Measurements from ENCODE around the gene RACGAP1. TPM values are rescaled to one million over a fixed set of nuclear protein-coding genes. Genes with fewer than 3 reads are reported as not detected.

The RACGAP1 gene
- polyA plus RNA-seq, 1 donor from 2014 or later, result 18.3 TPM

DNA sequence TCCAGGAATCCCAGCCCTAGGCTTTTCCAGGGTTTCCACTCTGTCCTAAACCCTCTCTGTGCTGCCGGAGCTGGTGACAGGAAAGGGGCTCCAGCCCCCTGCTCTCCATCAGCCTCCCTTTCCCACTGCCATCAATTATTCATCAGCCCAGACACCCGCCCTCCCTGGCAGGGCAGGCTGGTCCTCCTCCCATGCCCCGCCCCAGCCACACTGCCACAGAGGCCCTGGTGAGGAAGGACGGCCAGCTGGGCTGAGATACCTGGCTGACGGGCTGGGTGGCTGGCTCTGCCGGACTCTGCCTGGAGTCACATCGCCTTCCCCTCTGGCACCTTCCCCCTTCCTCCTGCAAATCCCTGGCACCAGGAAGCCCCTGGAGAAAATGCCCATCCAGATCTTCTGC lies 47.9 kb upstream of the RACGAP1 start:
- Histone ChIP-seq H4K20me1 (ENCODE audit: insufficient read depth) (no peaks in the 10 kb centered on the region), H3K9me3 (ENCODE audit: low read length) (no peaks in the 10 kb centered on the region), H3F3A (ENCODE audit: insufficient read depth, low read length, poor library complexity, severe bottlenecking) (no peaks in the 10 kb centered on the region), H3K27me3 (ENCODE audit: insufficient read depth, low read depth, low read length) (no peaks in the 10 kb centered on the region), H3K4me3 (ENCODE audit: low read length) (no peak overlapping the region), H2AFZ (ENCODE audit: low read depth, low read length) (no peak overlapping the region), H3K27ac (ENCODE audit: low read length) (no peak overlapping the region), H3K36me3 (ENCODE audit: insufficient read depth, low read length) (peaks cover 4% of the 10 kb centered on the region), H3K4me2 (ENCODE audit: low read length) (no peak overlapping the region), H3K9me2 (ENCODE audit: insufficient read depth, low read length) (no peaks in the 10 kb centered on the region), H3K9ac (ENCODE audit: low read length) (no peak overlapping the region), H3K79me2 (replicated peaks; ENCODE audit: insufficient read depth, low read length) (no peaks in the 10 kb centered on the region)
- TF ChIP-seq, protein P1, sequence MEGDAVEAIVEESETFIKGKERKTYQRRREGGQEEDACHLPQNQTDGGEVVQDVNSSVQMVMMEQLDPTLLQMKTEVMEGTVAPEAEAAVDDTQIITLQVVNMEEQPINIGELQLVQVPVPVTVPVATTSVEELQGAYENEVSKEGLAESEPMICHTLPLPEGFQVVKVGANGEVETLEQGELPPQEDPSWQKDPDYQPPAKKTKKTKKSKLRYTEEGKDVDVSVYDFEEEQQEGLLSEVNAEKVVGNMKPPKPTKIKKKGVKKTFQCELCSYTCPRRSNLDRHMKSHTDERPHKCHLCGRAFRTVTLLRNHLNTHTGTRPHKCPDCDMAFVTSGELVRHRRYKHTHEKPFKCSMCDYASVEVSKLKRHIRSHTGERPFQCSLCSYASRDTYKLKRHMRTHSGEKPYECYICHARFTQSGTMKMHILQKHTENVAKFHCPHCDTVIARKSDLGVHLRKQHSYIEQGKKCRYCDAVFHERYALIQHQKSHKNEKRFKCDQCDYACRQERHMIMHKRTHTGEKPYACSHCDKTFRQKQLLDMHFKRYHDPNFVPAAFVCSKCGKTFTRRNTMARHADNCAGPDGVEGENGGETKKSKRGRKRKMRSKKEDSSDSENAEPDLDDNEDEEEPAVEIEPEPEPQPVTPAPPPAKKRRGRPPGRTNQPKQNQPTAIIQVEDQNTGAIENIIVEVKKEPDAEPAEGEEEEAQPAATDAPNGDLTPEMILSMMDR (IDR thresholded peaks at IDR 0.05; ENCODE audit: poor library complexity, severe bottlenecking), result no peak
- TF ChIP-seq EP300 (conservative IDR thresholded peaks at IDR 0.05; ENCODE audit: poor library complexity, severe bottlenecking), result no peak
- no peak for TF ChIP-seq EZH2 (IDR thresholded peaks at IDR 0.05; ENCODE audit: borderline replicate concordance, insufficient read depth, low read length, poor library complexity, severe bottlenecking)
- TF ChIP-seq TAF1 (IDR thresholded peaks at IDR 0.05; ENCODE audit: low read depth), result no peak
- TF ChIP-seq RAD21 (conservative IDR thresholded peaks at IDR 0.05), result no peak
- TF ChIP-seq SMC3 (conservative IDR thresholded peaks at IDR 0.05; ENCODE audit: poor library complexity), result no peak
- TF ChIP-seq MXI1 (conservative IDR thresholded peaks at IDR 0.05; ENCODE audit: poor library complexity, severe bottlenecking), result no peak
- TF ChIP-seq POLR2AphosphoS5 (IDR thresholded peaks at IDR 0.05), result no peak
- TF ChIP-seq, protein P2, sequence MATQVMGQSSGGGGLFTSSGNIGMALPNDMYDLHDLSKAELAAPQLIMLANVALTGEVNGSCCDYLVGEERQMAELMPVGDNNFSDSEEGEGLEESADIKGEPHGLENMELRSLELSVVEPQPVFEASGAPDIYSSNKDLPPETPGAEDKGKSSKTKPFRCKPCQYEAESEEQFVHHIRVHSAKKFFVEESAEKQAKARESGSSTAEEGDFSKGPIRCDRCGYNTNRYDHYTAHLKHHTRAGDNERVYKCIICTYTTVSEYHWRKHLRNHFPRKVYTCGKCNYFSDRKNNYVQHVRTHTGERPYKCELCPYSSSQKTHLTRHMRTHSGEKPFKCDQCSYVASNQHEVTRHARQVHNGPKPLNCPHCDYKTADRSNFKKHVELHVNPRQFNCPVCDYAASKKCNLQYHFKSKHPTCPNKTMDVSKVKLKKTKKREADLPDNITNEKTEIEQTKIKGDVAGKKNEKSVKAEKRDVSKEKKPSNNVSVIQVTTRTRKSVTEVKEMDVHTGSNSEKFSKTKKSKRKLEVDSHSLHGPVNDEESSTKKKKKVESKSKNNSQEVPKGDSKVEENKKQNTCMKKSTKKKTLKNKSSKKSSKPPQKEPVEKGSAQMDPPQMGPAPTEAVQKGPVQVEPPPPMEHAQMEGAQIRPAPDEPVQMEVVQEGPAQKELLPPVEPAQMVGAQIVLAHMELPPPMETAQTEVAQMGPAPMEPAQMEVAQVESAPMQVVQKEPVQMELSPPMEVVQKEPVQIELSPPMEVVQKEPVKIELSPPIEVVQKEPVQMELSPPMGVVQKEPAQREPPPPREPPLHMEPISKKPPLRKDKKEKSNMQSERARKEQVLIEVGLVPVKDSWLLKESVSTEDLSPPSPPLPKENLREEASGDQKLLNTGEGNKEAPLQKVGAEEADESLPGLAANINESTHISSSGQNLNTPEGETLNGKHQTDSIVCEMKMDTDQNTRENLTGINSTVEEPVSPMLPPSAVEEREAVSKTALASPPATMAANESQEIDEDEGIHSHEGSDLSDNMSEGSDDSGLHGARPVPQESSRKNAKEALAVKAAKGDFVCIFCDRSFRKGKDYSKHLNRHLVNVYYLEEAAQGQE (IDR thresholded peaks at IDR 0.05; ENCODE audit: borderline replicate concordance), result no peak

DNA sequence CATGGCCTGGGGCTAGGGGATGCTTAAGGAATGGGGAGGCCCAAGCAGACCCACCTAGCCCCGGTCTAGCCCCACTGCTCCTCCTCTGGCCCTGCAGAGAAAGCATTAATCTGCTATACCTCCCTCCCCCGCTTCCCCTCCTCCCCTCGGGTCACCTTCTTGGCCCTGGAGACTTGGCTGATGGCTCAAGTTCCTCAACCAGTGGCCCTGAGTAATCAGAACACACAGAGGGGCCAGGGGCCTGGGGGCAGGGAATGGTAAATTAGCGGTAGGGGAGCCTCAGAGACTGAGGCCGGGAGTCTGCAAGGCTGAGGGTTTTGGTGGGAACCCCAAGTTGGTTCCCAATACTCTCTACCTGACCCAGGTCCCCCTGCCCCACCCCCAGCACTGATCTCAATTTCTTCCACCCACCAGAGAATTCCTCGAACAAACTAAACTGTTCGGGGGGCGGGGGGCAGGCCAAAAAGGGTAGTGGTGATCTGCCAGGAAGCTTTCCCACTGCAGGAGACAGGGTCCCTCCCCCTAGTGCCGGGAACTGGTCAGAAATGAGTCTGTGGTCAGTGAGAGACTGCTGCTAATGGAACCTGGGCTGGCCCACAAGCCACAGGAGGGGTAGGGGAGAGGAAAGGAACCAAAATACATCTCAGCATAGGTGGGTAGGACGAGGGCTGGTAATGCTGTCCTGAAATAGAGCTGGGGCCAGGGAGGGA lies 47.1 kb upstream of the RACGAP1 start:
- Histone ChIP-seq H4K20me1 (ENCODE audit: insufficient read depth) (no peaks in the 10 kb centered on the region), H3K79me2 (replicated peaks; ENCODE audit: insufficient read depth, low read length) (no peaks in the 10 kb centered on the region), H3K27ac (ENCODE audit: low read length) (no peak overlapping the region), H3K4me2 (ENCODE audit: low read length) (no peak overlapping the region), H3F3A (ENCODE audit: insufficient read depth, low read length, poor library complexity, severe bottlenecking) (no peaks in the 10 kb centered on the region), H3K9ac (ENCODE audit: low read length) (no peak overlapping the region), H3K9me3 (ENCODE audit: low read length) (no peaks in the 10 kb centered on the region), H3K9me2 (ENCODE audit: insufficient read depth, low read length) (no peaks in the 10 kb centered on the region), H3K4me3 (ENCODE audit: low read length) (no peak overlapping the region), H3K36me3 (ENCODE audit: insufficient read depth, low read length) (peaks cover 4% of the 10 kb centered on the region), H3K27me3 (ENCODE audit: insufficient read depth, low read depth, low read length) (no peaks in the 10 kb centered on the region), H2AFZ (ENCODE audit: low read depth, low read length) (no peak overlapping the region)
- no peak for TF ChIP-seq EZH2 (IDR thresholded peaks at IDR 0.05; ENCODE audit: borderline replicate concordance, insufficient read depth, low read length, poor library complexity, severe bottlenecking)
- TF ChIP-seq, protein P2 (IDR thresholded peaks at IDR 0.05; ENCODE audit: borderline replicate concordance), result no peak
- TF ChIP-seq POLR2AphosphoS5 (IDR thresholded peaks at IDR 0.05), result no peak
- TF ChIP-seq TAF1 (IDR thresholded peaks at IDR 0.05; ENCODE audit: low read depth), result no peak
- TF ChIP-seq, protein P1 (IDR thresholded peaks at IDR 0.05; ENCODE audit: poor library complexity, severe bottlenecking), result no peak
- TF ChIP-seq RAD21 (conservative IDR thresholded peaks at IDR 0.05), result no peak
- no peak for TF ChIP-seq EP300 (conservative IDR thresholded peaks at IDR 0.05; ENCODE audit: poor library complexity, severe bottlenecking)
- TF ChIP-seq MXI1 (conservative IDR thresholded peaks at IDR 0.05; ENCODE audit: poor library complexity, severe bottlenecking), result no peak
- no peak for TF ChIP-seq SMC3 (conservative IDR thresholded peaks at IDR 0.05; ENCODE audit: poor library complexity)

Measured in neural cell (in vitro differentiated cells).